ENCODE measurements around the gene MYO1E.

The MYO1E gene

GRCh38 chr15:59158701-59159034 is 214.0 kb downstream of the MYO1E start:
- H3K4me3 ChIP-seq (ENCODE audit: low read depth, low read length) = no peak overlapping the region
- DNase-seq (ENCODE audit: low read depth) = no peak
- no peak for TF ChIP-seq CTCF (IDR thresholded peaks at IDR 0.05; ENCODE audit: low read depth, low read length, missing control alignments)

- DNase-seq (ENCODE audit: low read depth) = no peak
- H3K4me3 ChIP-seq (ENCODE audit: low read depth, low read length) = no peak overlapping the region
- no peak for TF ChIP-seq CTCF (IDR thresholded peaks at IDR 0.05; ENCODE audit: low read depth, low read length, missing control alignments)
Measured at GRCh38 chr15:59157840-59158700, 214.6 kb downstream of the MYO1E start.

- no peak overlapping the region for H3K4me3 ChIP-seq (ENCODE audit: low read depth, low read length)
- no peak for TF ChIP-seq CTCF (IDR thresholded peaks at IDR 0.05; ENCODE audit: low read depth, low read length, missing control alignments)
- DNase-seq (ENCODE audit: low read depth) = no peak
Measured at GRCh38 chr15:59157396-59157795, 215.3 kb downstream of the MYO1E start.

- DNase-seq (ENCODE audit: low read depth) = no peak
- no peak for TF ChIP-seq CTCF (IDR thresholded peaks at IDR 0.05; ENCODE audit: low read depth, low read length, missing control alignments)
Measured at GRCh38 chr15:59155431-59155830, 217.2 kb downstream of the MYO1E start.

GRCh38 chr15:59154243-59154642 is 218.4 kb downstream of the MYO1E start:
- DNase-seq (ENCODE audit: low read depth) = no peak
- H3K4me3 ChIP-seq (ENCODE audit: low read depth, low read length) = no peak overlapping the region
- no peak for TF ChIP-seq CTCF (IDR thresholded peaks at IDR 0.05; ENCODE audit: low read depth, low read length, missing control alignments)

More at GRCh38 chr15:59155431-59155830, 217.2 kb downstream of the MYO1E start:
- no peak overlapping the region for H3K4me3 ChIP-seq (ENCODE audit: low read depth, low read length)

GRCh38 chr15:59153466-59153865 is 219.2 kb downstream of the MYO1E start:
- no peak overlapping the region for H3K4me3 ChIP-seq (ENCODE audit: low read depth, low read length)
- no peak for DNase-seq (ENCODE audit: low read depth)
- no peak for TF ChIP-seq CTCF (IDR thresholded peaks at IDR 0.05; ENCODE audit: low read depth, low read length, missing control alignments)
